Activated CD4-positive, alpha-beta T cell treated with anti-CD3 and anti-CD28 coated beads for 1 hour (primary cell): ENCODE results near the gene DUSP9.
"Not testable (repeated sequence)": the region's sequence is repeated elsewhere in the genome, so short reads cannot be mapped to it uniquely, and the experiment has no call there.

ENCODE experiments used
- DNase-seq: peaks from one replicate; pipeline ENCODE4 v3.0.0-alpha.2; 2020

The DUSP9 gene

DNA sequence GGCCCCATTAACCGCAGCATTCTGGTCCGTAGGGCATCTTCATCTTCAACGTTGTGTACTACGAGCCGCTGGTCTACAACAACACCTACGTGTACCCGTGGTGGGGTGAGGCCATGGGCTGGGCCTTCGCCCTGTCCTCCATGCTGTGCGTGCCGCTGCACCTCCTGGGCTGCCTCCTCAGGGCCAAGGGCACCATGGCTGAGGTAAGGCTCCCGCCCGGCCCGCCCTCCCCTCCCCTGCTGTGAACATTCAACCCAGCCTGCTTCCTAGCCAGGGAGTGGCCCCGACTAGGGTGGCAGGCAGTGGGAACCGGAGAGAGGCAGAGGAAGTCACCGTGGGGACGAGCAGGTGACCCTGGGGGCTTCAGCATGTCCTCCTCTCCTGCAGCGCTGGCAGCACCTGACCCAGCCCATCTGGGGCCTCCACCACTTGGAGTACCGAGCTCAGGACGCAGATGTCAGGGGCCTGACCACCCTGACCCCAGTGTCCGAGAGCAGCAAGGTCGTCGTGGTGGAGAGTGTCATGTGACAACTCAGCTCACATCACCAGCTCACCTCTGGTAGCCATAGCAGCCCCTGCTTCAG, 47.8 kb downstream of the DUSP9 start:
- no peak for DNase-seq

- DNase-seq = no peak
Observed at GRCh38 chrX:153696100-153696499, 49.1 kb downstream of the DUSP9 start.

- not testable (repeated sequence) for DNase-seq
Observed at GRCh38 chrX:153696538-153696937, 49.5 kb downstream of the DUSP9 start.

DNA sequence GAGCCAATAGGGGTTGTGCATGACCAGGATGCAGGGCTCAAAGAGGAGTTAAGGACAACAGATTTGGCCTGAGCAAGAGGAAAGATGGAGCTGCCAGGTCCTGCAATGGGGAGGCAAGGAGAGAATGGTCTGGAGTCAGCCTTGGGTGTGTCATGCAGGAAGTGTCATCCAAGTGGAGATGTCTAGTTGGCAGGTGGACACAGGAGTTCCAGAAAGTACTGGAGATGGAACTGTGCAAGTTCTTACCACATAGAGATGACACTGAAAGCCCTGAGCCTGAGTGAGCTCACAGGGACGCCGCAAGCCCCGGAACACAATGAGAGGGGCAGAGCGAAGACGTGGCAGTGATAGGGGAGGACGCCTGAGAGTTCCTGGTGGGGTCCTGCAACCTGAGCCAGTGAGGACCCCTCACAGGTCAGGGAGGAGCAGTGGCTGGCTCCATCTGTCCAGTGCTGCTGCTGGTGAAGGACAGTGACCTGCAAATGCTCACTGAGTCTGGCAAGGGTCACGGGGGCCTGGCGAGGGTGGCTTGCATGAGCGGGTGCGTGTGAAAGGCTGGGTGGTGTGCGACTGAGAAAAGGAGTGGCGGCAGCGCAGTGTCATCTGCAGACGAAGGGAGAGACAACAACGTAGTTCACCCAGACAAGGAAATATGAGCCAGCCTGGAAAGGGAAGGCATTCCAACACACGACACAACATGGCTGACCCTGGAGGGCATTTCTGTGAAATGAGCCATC, 50.2 kb downstream of the DUSP9 start:
- DNase-seq = not testable (repeated sequence)

DNA sequence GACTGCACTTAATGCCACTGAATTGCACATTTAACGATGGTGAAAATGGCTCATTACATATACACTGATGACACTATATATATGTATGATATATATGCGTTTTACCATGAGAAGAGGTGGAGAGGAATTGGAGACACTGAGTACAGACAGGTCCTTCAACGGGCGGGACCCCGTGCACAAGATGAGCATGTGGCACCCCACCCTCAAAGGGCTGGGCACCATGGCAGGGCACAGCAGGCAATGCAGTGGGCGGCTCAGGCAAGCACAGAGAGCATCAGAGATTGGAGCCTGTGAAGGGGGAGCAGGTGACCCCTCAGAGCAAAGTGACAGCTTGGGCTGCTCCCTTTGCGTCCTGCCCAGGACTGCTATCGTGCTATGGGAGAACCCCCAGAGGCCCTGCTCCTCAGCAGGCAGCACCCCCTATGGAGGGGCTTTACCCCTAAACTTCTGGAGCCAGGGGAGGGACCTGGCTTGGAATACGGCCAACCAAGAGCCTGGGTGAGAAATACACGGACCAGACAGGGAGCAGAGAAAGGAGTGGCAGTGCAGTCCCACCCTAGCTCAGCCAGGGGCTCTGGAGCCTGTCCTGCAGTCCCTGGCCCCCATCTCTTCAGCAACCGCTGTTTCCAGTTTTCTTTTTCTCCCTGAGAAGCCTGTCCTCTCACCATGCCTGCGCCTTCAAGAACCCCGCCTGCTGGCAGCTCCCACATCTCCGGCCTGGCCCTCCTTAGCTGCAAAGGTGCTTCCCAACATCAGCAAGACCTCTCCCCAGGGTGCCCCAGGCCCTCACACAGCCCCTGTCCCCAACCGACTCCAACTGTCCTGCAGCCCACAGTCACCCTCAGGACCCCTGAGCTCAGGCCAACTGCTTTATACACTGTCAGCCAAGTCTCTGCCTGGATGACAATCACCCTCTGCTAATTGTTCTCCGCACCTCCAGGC, 51.2 kb downstream of the DUSP9 start:
- DNase-seq = no peak

- not testable (repeated sequence) for DNase-seq
Observed at GRCh38 chrX:153699210-153699783, 52.3 kb downstream of the DUSP9 start.

GRCh38 chrX:153699784-153700371, 52.9 kb downstream of the DUSP9 start:
- DNase-seq = not testable (repeated sequence)

DNA sequence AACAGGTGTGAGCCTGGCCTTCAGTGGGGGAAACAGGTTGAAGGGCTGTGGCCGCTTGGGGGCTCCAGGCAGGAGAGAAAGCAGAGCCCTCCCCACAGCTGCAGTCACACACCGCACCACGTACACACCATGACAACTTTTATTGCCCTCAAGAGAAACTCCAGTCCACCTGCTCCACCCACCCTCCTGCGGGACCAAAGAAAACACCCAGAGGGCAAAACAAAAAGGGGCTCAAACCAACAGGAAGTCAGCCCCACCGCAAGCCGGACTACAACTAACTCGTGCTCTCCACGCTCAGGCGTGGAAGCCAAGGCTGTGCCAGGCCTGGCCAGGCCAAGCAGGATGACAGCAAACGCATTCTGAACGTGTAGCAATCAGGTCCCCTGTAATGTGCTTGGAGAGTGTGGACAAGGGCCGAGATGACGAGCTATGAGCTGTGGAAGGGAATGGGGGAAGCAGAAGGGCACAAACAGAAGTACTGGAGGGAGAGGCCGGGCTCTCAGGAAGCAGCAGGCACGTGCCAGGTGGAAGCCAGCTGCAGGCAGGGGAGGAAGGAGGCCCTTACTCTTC, 53.5 kb downstream of the DUSP9 start:
- DNase-seq = no peak
